Dermis blood vessel endothelial cell (primary cell): Measurements from ENCODE around the gene GCH1. TPM values are rescaled to one million over a fixed set of nuclear protein-coding genes. Genes with fewer than 3 reads are reported as not detected.
A peak's percentile ranks its signal among the peaks of the same experiment; 100 is the strongest.

Experiments used
- DNase-seq: peaks from one replicate; pipeline ENCODE4 v3.0.0; 2010
- total RNA-seq: library from RNA; depleted of rRNA; stranded (reverse); fragments of >200 nt; gene quantifications from 2 replicates; pipeline ENCODE4 v1.2.3, GENCODE V29; 2014

GCH1 gene
- total RNA-seq, 1 donor from 2014 or later = 13.4 TPM

DNA sequence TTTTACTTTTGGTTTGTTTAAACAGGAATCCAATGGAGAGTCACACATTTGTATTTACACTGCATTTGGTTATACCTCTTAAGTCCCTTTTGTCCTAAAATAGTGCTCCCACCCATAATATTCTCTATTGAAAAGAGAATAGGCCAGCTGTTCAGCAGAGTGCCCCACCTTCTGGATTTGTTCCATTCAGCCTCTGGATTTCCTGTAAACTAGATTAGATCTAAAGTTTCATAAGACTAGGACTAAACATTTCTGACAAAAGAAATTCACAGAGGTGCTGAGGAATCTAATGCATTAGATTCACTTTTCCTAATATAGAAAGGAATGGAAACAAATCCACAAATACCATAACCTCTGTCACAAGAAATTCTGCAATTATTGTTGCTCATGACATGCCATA, 38.1 kb downstream of the GCH1 start:
- DNase-seq = peak; percentile 20

GRCh38 chr14:54857830-54858269, 44.8 kb downstream of the GCH1 start:
- no peak for DNase-seq

DNA sequence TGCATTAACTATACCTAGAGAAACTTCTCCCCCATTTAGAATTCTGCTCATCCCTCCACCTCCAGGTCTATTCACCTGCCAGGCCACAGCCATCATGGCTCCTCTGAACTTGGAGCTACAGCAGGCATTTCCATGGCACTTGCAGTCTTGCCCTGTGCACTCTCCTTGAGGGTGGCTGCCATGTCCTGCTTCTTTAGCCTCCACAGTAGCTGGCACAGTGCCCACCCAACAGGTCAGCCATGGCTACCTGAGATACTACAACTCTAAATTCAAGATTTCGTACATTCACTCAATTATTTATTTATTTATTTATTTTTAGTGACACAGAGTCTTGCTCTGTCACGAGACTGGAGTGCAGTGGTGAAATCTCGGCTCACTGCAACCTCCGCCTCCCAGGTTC, 46.5 kb downstream of the GCH1 start:
- DNase-seq = no peak

- no peak for DNase-seq
Observed at GRCh38 chr14:54854181-54854580, 48.4 kb downstream of the GCH1 start.

DNA sequence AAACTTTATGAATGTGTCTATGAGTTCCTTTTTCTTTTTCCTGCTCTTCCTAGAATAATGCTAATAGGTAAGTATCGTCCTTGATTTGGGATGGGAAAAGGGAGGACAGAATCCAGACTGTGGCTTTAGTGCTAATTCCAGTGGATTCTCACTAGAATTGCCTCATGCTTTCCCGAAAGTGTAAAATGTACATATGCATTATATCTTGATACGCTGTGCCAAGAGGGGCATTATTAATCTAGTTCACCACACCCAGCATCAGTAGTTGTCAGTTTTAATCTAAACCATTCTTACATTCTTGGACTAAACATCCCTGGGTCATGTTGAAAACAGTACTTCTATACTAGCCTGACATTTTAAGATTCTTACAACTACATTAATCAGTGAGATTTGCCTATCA, 49.3 kb downstream of the GCH1 start:
- no peak for DNase-seq

- no peak for DNase-seq
Observed at GRCh38 chr14:54852215-54852614, 50.4 kb downstream of the GCH1 start.

- DNase-seq = no peak
Observed at GRCh38 chr14:54848910-54849309, 53.7 kb downstream of the GCH1 start.

- DNase-seq = no peak
Observed at GRCh38 chr14:54845641-54846040, 57.0 kb downstream of the GCH1 start.

DNA sequence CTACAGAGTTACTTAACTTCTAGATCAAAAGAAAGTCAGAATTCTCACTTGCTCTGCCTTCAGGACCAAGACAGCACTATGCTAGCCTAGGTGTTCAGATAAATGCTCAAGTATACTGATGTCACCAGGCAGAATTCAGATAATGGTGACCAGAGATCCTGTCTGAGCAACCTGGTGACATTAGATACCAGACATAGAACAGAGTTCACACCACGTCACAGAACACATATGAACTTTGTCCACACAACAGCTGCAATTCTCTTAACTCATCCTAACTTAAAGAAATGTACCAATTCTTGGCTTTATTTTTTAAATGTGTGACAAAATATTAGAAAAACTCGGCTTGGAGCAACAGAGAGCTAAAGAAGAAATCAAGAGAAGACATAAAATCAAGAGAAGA, 58.1 kb downstream of the GCH1 start:
- no peak for DNase-seq

- DNase-seq = no peak
Observed at GRCh38 chr14:54840798-54841197, 61.8 kb downstream of the GCH1 start.

DNA sequence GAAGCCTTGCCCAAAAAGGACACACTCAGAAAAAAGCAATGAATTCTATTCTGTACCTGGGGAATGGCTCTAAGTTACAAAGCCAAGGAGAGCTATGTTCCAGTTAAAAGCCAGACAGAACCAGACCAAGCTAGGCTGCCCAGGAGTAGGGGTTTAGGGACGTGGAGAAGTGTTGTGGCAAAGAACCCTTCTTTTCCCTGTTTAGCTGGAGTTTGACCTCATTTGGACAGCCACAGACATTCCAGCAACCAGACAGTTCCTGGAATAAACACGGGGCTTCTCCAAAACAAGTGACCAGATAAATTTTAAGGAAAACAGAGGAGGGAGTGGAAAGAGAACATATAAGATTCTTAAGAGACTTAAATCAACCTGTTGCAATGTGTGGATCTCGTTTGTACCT, 62.3 kb downstream of the GCH1 start:
- DNase-seq = no peak

DNA sequence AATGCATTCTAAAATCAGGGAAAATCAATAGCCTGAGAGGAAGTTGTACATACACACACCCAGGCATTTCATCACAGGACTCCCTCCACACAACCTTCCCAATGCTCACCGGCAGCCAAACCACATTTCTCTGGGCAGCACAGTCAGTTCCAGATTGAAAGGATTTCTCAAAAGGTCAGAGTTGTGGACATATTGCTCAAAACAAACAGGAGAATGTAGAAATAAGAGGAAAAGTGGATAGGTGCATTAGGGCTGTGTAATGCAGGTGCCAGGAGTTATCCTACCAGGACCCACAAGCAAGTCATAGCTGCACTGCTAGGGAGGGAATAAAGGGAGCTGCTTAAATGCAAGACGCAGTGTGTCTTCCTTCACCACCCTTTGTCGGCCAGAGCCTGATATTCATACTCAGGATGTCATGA, 62.9 kb downstream of the GCH1 start:
- no peak for DNase-seq

GRCh38 chr14:54838931-54839512, 63.6 kb downstream of the GCH1 start:
- no peak for DNase-seq

GRCh38 chr14:54837508-54838149, 65.0 kb downstream of the GCH1 start:
- DNase-seq = no peak

DNA sequence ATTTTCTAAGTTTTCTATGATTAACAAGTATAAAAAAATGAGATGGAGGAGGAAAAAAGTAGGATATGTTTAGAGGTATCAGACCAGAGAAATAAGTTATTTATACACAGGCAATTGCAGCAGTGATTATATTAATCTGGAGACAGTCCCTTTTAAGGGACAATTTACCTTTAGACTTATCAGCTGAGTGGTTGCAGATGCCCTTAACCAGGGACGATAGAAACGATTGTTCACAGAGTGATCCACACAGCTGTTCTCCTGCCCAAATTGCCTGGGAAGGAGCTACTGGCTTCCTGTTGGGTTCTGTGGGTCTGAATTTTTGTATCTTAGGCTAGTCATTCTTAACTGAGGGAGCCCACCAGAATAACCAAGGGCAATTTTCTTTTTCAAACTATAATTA, 66.4 kb downstream of the GCH1 start:
- DNase-seq = no peak

DNA sequence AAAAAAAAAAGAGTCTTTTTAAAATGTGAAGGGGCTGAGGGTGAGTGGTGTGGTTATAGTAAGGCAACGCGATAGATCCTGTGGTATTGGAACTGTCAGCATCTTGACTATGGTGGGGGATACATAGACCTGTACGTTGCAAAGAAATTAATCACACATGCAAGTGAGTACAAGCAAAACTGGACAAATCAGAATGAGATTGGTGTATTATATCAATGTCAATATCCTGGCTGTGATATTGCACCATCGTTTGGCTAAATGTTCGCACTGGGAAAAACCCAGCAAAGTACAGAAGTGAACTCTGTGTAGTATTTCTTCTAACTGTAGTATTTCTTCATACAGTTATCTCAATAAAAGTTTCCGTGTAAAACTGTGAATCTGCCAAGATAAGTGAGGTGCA, 67.9 kb downstream of the GCH1 start:
- DNase-seq = no peak

DNA sequence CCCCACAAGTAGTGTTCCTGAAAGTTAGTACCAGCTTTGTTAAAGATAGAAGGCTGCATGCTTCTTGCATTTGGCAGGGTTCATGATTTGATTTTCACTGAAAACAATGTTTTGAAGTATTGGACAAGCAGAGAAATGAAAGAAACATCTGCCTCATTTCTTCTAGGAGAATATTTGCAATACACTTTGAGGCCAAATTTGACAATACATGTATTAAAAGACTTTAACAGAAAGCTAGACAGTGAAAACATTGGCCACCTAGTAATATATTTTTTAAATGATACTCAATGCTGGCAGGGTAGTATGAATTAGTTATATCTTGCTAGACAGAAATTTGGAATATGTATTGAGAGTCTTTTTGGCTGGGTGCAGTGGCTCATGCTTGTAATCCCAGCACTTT, 68.5 kb downstream of the GCH1 start:
- no peak for DNase-seq

GRCh38 chr14:54830650-54831049, 72.0 kb downstream of the GCH1 start:
- DNase-seq = no peak

DNA sequence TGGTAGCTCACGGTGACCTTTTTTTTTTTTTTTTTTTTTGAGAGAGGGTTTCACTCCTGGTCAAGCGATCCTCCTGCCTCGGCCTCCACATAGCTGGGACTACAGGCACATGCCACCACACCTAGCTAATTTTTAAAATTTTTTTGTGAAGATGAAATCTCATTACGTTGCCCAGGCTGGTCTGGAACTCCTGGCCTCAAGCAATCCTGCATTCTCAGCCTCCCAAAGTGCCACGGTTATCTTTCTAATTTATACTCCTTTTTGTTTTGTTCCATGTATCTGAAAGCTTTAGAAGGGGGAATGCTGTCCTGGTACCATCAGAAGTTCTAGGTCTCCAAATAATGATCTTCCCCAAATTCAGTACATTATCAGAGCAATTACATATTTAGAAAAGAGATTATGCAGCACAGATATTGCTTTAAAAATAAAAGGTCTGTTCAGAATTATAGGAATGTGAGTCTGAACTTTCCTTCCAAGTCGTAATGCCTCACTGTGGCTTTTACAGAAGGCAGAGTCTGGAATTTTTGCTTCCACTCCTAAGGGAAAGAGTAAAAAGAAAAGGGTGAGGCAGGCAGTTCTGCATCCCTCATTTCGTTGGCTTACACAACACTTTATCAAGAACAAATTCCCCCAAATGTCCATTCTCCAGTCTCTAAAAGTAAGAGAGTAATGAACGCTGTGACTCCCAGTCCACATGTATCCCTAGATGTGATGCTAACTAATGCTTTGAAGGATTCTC, 73.0 kb downstream of the GCH1 start:
- DNase-seq = no peak

GRCh38 chr14:54828037-54828436, 74.6 kb downstream of the GCH1 start:
- DNase-seq = no peak

DNA sequence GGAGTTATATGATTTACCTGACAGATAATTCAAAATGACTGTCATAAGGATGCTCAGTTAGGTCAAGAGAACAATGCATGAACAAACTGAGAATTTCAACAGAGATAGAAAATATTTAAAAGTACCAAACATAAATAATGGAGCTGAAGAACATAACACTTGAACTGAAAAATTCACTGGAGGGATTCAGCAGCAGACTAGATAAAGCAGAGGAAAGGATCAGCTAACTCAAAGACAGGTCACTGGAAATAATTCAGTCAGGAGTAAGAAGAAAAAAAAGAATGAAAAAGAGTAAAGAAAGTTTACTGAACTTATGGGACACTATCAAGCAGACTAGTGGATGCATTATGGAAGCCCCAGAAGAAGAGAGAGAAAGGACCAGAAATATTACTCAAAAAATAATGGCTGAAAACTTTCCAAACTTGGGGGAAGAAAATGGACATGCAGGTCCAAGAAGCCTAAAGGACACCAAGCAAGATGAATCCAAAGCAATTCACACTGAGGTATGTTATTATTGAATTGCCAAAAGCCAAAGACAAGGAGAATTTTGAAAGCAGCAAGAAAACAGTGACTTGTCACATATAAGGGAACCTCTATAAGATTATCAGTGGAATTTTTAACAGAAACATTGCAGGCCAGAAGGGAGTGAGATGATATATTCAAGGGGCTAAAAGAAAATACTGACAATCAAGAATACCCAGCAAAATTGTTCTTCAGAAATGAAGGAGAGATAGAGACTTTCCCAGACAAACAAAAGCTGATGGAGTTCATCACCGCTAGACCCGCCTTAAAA, 78.7 kb downstream of the GCH1 start:
- DNase-seq = no peak

DNA sequence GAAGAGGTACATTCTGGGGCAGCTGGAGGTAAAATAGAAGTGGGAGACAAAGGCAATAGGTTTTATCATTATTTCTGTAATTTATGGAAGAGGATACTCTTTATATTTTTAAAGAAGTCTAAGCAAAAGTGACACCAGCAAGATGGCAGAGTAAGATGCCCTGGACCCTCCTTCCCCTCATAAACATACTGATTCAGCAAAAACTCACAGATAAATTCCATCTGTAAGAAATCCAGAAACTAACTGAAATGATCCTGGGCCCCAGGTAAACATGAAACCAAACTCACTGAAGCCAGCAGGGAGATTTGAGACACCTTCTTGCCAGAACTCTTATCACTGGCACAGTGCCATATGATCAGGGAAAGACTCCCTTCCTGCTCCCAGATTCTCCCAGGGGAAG, 79.9 kb downstream of the GCH1 start:
- no peak for DNase-seq
